Frontal cortex (tissue), 4 donors: ENCODE measurements around the gene LHPP. TPM values are rescaled to one million over a fixed set of nuclear protein-coding genes. Genes with fewer than 3 reads are reported as not detected.

Experiments
- DNase-seq, 2 donors: peaks; one replicate each; pipeline ENCODE4 v3.0.0; 2012; ENCODE audit warnings: low spot score in 2 of 2
- FAIRE-seq: peaks from 2 replicates; lab custom pipeline; 2012; peaks lifted over from hg19 to GRCh38; lab: Jason Lieb, UNC
- total RNA-seq: library from RNA; depleted of rRNA; stranded (reverse); fragments of >200 nt; gene quantifications from one replicate; pipeline ENCODE4 v1.2.3, GENCODE V29; 2014
- donor health status: control.
- donor health status: control.
- donor health status: control.

LHPP gene
- total RNA-seq, 1 donor from 2014 or later, result 16.3 TPM

DNA sequence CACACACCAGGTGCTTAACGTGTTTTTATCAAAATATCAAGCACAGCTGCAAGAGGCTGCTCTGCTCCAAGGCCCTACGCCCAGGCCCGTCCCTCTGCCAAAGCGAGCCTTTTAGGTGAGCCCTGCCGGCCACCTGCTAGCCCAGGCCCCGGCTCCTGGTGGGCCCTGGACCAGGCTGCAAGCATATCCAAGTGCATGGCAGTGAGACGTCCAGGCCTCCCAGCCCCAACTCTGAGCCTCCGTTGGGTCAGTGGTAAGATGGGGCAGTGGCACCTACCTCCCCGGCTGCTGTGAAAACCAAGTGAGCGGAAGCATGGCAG lies 136.2 kb downstream of the LHPP start:
- FAIRE-seq, result no peak

DNA sequence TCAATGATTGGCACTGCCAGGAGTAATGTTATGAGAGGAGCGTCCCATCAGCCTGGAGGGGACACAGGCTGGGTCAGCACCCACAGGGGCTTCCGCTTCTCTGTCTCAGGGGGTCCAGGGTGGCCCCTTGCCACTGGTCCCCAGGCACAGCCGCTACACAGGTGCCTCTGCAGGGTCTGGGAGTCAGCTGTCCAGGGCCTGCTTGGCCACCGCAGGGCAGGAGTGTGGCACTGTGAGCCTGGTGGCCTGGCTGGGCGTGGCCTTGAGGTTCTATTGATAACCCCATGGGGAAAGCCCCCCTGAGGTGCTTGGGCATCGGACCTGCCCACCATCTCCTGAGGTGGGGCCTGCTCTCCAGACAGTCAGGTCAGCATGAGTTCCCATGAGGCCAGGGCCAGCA lies 136.6 kb downstream of the LHPP start:
- FAIRE-seq, result no peak
- DNase-seq, result no peak

More for the DNA sequence above, 136.2 kb downstream of the LHPP start:
- DNase-seq, result no peak

GRCh38 chr10:124598773-124599587 lies 137.4 kb downstream of the LHPP start:
- DNase-seq (no peak), FAIRE-seq (no peak)

DNA sequence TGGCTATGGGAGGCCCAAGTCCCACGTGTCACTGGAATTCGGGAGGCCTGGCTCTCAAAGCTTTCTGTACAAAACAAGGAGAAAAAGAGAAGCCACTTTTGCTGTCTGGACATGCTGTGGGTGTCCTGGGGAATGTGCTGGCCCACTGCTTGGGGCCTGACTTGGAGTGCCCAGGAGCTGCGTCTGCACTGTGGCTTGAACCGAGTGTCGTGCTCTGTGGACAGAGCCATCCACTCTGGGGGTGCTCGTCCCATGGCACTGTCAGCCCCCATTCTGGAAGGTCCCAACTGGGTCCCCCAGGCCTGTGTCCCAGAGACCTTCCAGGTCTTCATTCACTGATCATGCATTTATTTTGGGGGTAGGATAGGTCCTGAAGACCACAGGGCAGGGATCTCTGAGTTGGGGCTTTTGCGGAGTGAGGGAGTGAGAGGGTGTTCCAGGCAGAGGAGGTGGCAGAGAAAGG lies 138.0 kb downstream of the LHPP start:
- DNase-seq (no peak), FAIRE-seq (no peak)

DNA sequence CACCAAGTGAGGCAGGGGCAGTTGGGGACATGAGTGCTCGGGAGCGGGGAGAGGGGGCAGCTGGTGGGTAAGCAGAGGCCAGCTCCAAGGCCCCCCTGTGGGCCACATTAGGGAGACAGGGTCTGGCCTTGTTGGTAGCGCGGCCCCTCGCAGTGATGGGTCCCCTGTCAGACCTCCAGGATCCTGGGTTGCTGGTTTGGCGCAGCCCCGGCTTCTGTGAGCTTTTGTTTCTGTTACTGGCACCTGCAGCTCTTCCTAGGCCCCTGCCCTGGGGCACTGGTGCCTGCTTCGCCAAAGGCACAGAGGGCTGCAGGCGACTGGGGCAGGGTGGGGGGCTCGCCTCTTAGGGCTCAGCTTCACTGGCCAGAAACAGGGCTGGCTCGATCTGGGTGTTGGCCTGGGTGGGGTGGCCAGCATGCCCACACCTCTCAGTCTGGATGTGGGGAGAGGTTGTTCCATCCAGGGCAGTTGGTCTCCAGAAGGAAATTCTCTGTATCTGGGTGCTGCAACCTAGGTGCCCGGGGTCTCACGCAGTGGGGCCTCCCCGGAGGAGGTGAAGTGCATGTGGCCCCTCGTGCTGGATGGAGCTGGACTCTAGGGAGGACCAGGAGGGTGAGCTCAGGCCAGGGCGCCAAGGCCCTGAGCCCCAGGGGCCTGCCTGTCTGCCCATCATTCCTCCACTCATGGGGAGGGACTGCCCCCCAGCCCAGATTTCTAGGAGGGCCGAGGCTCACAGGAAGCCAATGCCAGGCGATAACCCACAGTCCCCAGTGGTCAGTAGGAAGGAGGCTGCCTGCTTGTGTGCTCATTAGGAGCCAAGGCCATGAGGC lies 138.6 kb downstream of the LHPP start:
- no peak for DNase-seq
- no peak for FAIRE-seq

DNA sequence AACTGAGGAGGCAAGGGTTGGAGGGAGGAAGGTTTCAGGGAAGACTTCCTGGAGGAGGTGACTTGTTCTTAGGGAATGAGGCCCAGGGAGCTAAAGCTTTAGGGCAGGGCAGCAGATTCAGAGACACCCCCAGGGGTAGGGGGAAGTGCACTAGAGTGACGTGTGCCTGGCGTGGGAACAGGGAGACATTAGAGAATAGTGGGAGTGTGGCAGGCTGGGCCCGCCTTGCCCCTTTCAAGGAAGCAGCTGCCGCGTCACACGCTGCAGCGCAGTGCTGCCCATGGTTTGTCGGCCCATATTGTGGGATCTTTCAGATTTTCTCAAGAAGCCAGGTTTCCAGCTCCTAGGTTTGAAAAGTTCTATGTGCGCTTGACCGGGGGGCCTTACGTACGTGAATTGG lies 139.4 kb downstream of the LHPP start:
- no peak for DNase-seq
- no peak for FAIRE-seq

DNA sequence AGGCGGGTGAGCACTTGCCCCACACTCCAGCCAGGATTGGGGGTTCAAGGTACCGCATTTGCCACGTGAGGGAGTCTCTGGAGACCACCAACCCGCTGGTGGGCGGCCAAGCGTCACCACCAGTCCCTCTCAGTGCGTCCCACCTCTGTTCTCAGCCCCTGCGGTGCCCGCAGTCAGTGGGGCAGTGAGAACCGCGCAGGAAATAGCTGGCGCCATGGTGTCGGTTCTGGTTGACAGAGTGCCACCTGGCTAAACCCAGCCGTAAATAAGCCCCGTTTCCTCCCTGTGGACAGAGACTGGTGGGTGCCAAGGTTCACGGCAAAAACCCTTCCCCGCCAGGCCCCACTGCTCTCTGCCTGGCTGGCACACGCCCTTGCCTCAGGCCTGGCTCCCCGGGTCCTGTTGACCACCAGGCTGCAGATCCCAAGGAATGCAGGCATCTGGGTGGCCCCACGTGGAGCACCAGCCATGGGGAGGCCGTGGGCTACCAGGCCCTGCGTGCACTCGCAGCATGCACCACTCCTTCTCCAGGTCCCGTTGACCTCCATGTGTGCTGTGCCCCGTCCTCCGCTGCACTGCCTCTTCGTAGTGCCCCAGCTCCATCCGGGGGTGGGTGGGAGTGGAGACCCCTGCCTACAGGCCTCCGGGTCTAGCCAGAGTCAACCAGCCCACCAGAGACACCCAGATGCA lies 140.0 kb downstream of the LHPP start:
- FAIRE-seq (no peak), DNase-seq (no peak)

- FAIRE-seq, result no peak
Measured at GRCh38 chr10:124602121-124602561, 140.5 kb downstream of the LHPP start.

GRCh38 chr10:124602646-124603365 lies 141.2 kb downstream of the LHPP start:
- FAIRE-seq (no peak), DNase-seq (no peak)

More at GRCh38 chr10:124602121-124602561, 140.5 kb downstream of the LHPP start:
- no peak for DNase-seq

DNA sequence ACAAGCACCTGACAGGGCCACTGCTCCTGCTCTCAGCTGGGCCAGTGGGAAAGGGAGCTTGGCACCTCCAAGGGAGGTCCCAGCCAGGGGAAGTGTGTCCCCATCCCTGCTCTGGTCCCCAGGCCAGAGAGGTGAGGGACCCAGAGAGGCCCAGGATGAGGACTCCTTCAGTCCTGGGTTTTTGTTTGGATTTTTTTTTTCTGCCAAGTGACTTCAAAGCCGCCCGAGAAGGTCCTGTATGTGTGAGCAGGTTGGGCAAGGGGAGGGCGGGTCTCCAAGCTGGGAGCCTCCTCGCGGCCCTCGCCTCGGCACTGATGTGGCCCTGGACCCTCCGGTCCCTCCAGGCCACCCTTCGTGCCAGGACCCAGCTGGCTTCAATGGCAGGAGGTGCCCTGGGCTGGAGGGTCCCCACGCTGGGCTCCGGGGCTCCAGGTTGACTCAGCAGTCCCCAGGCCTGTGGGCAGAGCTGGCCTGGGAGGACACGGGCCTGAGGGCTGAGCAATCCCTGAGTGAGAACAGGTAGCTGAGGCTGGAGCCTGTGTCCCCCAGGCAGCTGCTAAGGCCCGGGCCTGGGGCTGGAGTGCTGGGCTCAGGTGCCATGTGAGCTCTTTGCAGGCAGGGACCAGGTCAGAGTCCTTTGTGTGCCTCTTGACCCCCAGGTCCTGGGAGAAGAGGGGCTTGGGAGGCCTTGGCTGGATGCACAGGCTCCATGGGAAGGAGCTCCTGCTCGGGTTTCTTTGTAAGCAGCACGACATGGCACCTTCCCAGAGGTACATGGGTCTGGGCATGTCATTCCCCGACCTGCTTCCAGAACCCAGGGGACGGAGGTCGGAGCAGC lies 142.0 kb downstream of the LHPP start:
- FAIRE-seq, result no peak

DNA sequence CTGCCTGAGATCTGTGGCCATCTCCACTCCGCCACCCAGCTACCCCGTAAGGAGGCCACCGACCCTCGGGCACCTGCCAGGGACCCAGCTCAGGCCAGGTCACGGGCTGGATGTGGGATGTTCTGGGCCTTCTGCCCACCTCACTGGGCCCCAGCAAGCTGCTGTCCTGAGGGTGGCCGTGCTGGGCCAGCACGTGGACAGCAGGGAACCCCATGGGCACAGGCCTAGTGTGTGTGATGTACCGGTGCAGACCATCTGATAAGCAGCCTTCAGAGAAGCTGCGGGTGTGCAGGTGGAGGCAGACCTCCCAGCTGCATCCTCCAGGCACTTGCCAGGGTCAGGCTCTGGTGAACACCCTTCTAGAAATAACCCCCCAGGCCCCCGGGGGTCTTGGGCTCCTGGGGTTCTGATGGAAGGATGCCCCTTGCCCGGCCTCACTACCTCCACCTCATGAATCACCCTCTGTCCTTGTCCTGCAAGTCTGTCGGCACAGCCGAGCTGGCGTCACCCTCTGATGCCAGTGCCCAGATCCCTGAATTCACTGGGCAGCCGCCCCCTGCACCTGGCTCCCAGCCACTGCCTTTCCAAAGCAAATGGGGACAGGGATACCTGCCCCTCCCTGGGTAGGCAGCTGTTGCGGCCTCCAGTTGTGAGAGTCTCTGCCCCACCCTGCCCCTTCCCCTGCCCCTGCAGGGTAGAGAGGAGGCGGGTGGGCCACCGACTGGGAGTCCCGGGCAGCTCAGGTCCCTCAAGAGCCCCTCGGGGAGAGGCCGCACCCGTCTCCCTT lies 142.8 kb downstream of the LHPP start:
- DNase-seq, result no peak
- FAIRE-seq, result no peak

More for the DNA sequence above, 142.0 kb downstream of the LHPP start:
- DNase-seq, result no peak

GRCh38 chr10:124605001-124605370 lies 143.4 kb downstream of the LHPP start:
- FAIRE-seq (no peak), DNase-seq (peak; percentile 73)

DNA sequence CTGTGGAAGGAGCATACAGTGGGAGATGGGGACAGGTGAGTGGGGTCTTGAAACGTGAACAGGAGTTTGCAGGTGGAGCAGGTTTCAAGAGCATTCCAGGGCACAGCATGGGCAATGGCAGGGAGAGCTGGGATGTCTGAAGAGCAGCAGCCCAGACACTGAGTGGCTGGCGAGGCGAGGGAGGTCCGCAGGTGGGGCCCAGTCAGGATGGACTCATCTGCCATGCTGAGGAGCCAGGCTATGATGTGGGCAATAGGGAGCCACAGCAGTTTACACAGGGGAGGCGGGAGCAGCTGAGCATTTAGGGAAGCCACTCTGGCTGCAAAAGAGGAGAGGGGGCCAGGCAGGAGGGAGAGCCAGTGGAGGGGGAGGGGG lies 143.8 kb downstream of the LHPP start:
- DNase-seq (no peak), FAIRE-seq (no peak)

DNA sequence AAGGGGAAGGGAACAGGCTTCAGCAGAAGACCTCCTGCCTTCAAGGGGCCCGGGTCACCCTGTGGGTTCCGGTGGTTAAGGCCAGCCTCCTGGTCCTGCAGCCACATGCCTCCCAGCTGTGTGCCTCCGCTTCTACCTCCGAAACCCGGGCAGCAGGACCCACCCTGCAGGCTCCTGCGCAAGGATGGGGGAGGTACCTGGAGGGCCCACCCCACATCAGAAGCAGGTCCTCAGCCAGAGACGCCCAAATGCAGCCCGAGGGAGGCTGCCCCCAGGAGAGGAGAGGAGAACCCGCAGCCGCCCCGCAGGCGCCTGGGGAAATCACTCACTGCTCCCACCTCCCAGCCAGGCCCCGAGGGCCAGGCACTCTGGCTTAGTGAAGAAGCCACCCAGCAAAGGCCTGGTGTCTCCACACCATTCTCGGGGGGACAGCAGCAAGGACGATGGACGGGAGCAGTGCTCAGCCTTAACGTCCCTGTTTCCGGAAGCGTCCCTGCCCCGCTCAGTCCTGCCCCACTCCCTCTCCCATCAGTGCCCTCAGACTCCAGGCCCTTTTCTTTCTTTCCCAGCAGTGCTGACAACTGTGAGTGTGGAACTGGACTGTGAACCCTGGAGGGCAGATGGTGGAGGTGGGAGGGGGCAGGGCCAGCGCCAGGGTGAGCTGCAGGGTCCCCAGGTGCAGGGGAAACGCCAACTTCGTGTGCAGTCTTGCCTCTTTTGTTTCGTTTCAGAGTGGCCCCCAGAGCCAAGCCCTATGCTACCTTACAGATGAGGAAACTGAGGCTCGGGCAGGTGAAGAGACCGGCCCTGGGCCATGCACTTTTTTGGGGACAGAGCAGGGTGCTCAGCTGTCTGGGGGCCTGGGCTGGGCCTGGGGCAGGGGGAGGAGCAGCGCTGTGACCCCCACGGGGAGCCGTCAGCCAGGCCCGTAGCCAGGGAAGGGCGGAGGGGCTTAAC lies 144.5 kb downstream of the LHPP start:
- FAIRE-seq (no peak), DNase-seq (no peak)

- DNase-seq, result no peak
- FAIRE-seq, result no peak
Measured at GRCh38 chr10:124606822-124607221, 145.2 kb downstream of the LHPP start.

GRCh38 chr10:124607693-124608092 lies 146.1 kb downstream of the LHPP start:
- DNase-seq (no peak), FAIRE-seq (no peak)

DNA sequence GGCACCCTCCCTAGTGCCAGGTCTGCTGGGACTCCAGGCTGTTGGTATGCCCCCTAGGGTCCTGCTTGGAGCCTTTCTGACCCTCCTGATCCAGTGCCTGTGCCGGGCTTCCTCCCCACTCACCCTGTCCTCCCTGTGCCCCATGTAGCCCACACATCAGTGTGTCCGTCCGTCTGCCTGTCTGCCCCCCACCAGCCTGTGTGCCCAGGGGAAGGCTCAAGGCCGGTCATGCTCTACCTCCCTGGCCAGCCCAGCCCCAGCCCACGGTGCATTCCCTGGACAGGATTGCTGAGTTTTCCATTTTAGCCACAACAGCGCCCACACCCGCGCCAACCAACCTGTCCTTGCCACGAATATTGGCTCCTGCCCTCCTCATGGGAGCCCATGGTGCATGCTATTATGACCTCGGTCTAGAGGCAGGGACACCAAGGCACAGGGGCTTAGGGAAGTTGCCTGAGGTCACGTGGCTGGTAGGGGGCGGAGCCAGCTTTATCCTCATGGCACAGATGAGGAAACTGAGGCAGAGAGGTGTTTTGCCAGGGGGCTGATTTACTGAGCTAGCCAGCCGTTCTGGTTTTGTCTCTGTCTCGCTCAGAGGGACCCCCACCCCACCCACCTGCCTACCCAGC lies 146.6 kb downstream of the LHPP start:
- no peak for DNase-seq
- FAIRE-seq, result no peak
